ENCODE results near the gene ARPC1B. TPM values are rescaled to one million over a fixed set of nuclear protein-coding genes. Genes with fewer than 3 reads are reported as not detected.

The ARPC1B gene
- total and polyA plus RNA-seq, 9 of the 15 experiments (the other 6 are each of a cell fraction or from before 2014, with no cell fraction given) = 6.7 to 357 (median 211) TPM

GRCh38 chr7:99325592-99326407 lies 48.7 kb upstream of the ARPC1B start, which contains the start of gene ARPC1A (continued):
- TF ChIP-seq, protein P1, sequence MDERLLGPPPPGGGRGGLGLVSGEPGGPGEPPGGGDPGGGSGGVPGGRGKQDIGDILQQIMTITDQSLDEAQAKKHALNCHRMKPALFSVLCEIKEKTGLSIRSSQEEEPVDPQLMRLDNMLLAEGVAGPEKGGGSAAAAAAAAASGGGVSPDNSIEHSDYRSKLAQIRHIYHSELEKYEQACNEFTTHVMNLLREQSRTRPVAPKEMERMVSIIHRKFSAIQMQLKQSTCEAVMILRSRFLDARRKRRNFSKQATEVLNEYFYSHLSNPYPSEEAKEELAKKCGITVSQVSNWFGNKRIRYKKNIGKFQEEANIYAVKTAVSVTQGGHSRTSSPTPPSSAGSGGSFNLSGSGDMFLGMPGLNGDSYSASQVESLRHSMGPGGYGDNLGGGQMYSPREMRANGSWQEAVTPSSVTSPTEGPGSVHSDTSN (CRISPR knock-in tag; IDR thresholded peaks at IDR 0.05; ENCODE audit: low read depth) = no peak
- TF ChIP-seq, protein P1 (tag; conservative IDR thresholded peaks at IDR 0.05; ENCODE audit: low read depth) = no peak
- TF ChIP-seq PHF21A (IDR thresholded peaks at IDR 0.05; ENCODE audit: borderline replicate concordance, low read depth) (peak; percentile 61; the same call in 1 of the 2 replicates), ZNF780A (CRISPR knock-in tag; IDR thresholded peaks at IDR 0.05) (no peak), RBM25 (IDR thresholded peaks at IDR 0.05; ENCODE audit: low read depth, low read length, severe bottlenecking) (no peak), KAT7 (CRISPR knock-in tag; IDR thresholded peaks at IDR 0.05; ENCODE audit: borderline replicate concordance) (peak; percentile 68; the same call in 1 of the 2 replicates), GTF2A2 (tag; IDR thresholded peaks at IDR 0.05) (no peak), ZBTB1 (CRISPR knock-in tag; IDR thresholded peaks at IDR 0.05; ENCODE audit: borderline replicate concordance, low read depth) (peak; percentile 59; the same call in 1 of the 2 replicates), HNRNPL (IDR thresholded peaks at IDR 0.05; ENCODE audit: low read depth, low read length) (0 out of 2 replicates have a peak, but pooled peaks have one; percentile 49), ZNF449 (CRISPR knock-in tag; IDR thresholded peaks at IDR 0.05) (no peak), E4F1 (CRISPR knock-in tag; IDR thresholded peaks at IDR 0.05; ENCODE audit: borderline replicate concordance) (no peak), KDM4B (IDR thresholded peaks at IDR 0.05; ENCODE audit: borderline replicate concordance in 2 of 2, low read depth in 1 of 2) (peak in 1 of 2 experiments; percentile 86; a peak in 1 of 4 replicates), ZNF274 (IDR thresholded peaks at IDR 0.05; ENCODE audit: borderline replicate concordance, low read depth, low read length) (no peak), SNIP1 (IDR thresholded peaks at IDR 0.05; ENCODE audit: low read depth) (peak; percentile 87), EP300 (IDR thresholded peaks at IDR 0.05; ENCODE audit: low read length) (no peak), TCF7L2 (IDR thresholded peaks at IDR 0.05; ENCODE audit: low read depth, low read length) (no peak), GTF2E2 (tag; IDR thresholded peaks at IDR 0.05) (peak; percentile 92), POLR2AphosphoS5 (IDR thresholded peaks at IDR 0.05; ENCODE audit: control insufficient read depth, insufficient read depth, low read depth, low read length) (peak; percentile 94)
- TF ChIP-seq, protein P2, sequence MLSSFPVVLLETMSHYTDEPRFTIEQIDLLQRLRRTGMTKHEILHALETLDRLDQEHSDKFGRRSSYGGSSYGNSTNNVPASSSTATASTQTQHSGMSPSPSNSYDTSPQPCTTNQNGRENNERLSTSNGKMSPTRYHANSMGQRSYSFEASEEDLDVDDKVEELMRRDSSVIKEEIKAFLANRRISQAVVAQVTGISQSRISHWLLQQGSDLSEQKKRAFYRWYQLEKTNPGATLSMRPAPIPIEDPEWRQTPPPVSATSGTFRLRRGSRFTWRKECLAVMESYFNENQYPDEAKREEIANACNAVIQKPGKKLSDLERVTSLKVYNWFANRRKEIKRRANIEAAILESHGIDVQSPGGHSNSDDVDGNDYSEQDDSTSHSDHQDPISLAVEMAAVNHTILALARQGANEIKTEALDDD (IDR thresholded peaks at IDR 0.05) = no peak; the same call in 1 of the 2 replicates

Measured in K562 (cell line).